ENCODE measurements around the gene OR6S1. TPM values are rescaled to one million over a fixed set of nuclear protein-coding genes. Genes with fewer than 3 reads are reported as not detected.

Gene OR6S1, protein sequence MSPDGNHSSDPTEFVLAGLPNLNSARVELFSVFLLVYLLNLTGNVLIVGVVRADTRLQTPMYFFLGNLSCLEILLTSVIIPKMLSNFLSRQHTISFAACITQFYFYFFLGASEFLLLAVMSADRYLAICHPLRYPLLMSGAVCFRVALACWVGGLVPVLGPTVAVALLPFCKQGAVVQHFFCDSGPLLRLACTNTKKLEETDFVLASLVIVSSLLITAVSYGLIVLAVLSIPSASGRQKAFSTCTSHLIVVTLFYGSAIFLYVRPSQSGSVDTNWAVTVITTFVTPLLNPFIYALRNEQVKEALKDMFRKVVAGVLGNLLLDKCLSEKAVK
- total RNA-seq, result not detected in 2 replicates

DNA sequence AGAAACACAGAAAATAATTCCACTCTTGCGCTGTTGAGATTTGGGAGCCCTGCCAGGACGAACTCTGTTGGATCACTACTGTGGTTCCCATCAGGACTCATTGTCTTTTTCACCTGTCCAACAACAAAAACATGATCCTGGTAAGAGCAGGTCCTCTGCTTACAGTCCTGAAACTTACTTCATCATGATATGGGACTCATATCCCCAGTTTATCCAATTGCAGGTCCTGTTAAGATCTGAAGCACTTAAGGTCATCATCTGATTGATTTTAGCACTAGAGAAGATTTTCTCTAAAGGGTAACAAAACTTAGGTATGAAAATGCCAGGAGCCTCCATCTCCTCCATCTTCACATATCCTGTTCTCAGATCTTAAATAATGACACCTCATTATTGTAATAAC is at the start of gene OR6S1:
OR6S1 (minus strand) TSS at position 101 of the 400 bp plus-strand sequence; CDS start at position 101, 0 bp downstream.
- no peak within 1 kb of the TSS for H3K4me3 ChIP-seq (ENCODE audit: low read depth, low read length)
- no peak for DNase-seq (ENCODE audit: low read depth)
- TF ChIP-seq, protein P1, sequence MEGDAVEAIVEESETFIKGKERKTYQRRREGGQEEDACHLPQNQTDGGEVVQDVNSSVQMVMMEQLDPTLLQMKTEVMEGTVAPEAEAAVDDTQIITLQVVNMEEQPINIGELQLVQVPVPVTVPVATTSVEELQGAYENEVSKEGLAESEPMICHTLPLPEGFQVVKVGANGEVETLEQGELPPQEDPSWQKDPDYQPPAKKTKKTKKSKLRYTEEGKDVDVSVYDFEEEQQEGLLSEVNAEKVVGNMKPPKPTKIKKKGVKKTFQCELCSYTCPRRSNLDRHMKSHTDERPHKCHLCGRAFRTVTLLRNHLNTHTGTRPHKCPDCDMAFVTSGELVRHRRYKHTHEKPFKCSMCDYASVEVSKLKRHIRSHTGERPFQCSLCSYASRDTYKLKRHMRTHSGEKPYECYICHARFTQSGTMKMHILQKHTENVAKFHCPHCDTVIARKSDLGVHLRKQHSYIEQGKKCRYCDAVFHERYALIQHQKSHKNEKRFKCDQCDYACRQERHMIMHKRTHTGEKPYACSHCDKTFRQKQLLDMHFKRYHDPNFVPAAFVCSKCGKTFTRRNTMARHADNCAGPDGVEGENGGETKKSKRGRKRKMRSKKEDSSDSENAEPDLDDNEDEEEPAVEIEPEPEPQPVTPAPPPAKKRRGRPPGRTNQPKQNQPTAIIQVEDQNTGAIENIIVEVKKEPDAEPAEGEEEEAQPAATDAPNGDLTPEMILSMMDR (IDR thresholded peaks at IDR 0.05; ENCODE audit: insufficient read depth, low read depth, low read length), result no peak

DNA sequence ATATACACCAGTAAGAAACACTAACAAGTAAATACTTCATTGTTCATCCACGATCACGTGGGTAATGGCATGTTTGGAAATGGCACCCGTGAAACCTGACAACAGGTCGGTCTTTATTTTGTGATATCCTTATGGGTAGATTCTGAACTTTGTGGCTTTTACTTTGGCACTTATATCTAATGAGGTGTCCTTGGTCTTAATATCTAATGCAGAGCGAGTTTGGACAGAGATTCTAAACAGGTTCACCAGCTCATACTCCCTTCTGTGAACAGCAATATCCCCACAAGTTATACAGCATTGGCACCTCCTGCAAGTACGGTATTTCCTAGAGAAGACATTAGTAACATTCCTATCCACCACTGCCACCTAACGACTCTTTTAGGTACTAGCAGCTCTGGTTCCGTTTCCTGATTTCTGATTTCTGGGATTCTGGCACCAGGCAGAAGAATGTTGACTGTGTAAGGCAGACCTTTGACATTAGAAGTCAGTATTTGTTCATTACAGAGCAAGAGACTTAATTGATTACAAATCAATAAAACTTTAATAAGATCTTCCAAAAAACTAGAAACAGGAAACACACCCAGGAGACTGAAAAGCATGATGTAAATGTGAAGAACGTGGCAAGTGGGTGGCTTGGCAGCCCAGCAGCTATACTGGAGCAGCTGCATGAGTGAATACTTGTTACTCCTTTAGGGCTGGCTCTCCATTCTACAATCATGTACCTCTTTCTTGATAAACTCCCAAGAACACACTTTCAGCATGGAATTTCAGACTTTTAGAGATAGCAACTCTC is 49.6 kb upstream of the OR6S1 start:
- TF ChIP-seq, protein P1 (IDR thresholded peaks at IDR 0.05; ENCODE audit: insufficient read depth, low read depth, low read length), result peak; percentile 89
- H3K4me3 ChIP-seq (ENCODE audit: low read depth, low read length), result no peak overlapping the region
- DNase-seq (ENCODE audit: low read depth), result peak; percentile 69

DNA sequence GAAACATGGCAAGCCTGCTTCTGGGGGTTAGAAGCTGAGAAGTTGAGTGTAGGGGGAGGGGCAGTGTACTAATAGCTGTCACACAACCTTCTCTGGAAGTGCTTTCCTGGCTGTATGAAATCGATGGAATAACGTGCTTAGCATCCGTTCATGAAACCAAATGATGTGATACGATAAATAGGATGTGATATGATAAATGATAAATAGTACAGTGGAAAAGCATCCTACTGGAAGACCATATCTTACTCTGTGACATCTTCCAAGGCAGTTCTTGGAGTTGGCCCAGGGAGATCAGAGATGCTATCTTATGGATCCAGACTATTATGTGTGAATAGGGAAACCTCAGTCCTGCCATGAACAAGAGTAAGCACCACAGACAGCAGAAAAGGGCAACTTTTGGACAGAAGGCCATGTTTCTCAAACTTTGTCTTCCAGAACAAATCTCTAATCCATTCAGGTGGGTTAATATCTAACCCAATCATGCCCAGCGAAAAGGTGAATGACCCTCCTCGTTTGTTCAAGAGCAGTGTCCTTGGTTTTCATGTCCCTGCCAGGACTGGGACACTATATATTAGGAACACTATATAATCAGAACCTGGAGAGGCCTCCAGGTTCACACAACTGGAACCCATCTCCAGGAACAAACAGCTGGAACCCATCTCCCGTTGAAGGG is 46.8 kb upstream of the OR6S1 start, which contains the start of gene ANG:
ANG (plus strand) TSS at position 598 of the 673 bp plus-strand sequence. CDS start 4,801 bp downstream, outside the sequence.
- DNase-seq (ENCODE audit: low read depth), result no peak
- TF ChIP-seq, protein P1 (IDR thresholded peaks at IDR 0.05; ENCODE audit: insufficient read depth, low read depth, low read length), result no peak
- no peak within 1 kb of the TSS for H3K4me3 ChIP-seq (ENCODE audit: low read depth, low read length)

DNA sequence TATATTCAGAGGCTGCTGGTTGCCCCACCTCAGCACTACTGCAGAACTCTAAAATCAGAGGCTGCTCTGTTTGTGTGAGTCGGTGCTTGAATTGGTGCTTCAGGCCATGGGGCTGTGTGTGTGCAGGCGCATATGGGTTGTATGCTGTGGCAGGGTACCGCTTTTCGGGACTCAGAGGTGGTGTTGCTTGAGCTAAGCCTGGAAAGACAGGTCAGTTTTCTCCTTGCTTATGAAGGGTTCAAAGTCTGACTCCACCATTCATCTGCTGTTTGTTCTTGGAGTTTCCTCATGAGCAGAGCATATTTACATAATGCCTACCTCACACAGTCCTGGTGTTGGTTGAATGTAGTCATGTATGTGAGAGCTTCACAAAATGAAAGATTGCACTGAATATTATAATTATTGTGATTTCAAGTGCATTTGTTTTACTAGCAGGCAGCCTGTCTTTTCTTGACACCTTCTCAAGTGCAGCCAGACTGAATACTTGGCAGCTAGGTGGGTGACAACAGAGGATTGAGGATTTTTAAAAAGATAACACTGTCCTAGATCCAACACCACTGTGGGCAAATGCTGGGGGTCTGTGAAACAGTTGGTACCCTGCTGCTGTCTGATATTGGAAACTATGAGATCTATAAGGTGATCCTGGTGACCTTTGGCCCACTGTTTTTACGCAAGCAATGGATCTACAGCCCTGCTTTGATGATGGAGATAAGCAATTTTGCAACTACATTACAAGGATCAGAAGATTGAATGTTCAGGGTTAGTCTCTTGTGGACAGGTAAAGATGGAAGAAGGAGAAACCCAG is 46.1 kb upstream of the OR6S1 start:
- TF ChIP-seq, protein P1 (IDR thresholded peaks at IDR 0.05; ENCODE audit: insufficient read depth, low read depth, low read length), result no peak
- no peak for DNase-seq (ENCODE audit: low read depth)
- no peak overlapping the region for H3K4me3 ChIP-seq (ENCODE audit: low read depth, low read length)

DNA sequence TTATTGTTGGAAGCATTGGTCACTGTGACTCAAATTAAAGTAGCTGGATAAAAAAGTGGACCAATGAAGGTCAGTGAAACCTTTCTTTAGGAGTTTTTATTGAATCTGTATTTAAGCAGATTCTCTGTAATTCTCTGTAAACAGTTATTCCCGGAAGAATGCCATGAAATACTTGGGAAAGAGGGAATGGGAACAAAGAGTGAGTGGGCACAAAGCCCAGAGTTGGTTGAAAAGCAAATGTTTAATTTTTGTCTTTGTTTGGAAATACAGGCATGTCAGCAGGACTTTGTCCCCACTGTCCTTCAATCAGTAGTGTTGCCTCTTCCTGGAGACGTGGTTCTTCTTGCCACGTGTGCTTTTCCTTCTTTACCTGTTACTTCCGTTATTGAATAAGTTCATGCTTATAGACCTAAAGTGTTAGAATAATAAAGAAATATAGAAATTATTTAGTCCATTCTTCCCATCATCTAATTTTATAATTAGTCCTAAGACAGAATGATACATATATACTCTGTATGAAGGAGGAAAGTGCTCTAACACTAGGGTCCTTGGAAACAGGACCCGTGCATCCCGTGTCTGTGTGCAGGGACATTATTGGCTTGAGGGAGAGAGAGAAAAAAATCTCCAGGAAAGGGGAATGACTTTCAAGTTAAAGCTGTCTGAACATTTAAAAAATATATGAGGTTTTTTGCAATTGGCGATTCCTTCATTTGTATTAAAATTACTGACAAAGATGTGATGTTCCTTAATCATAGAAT is 45.1 kb upstream of the OR6S1 start:
- TF ChIP-seq, protein P1 (IDR thresholded peaks at IDR 0.05; ENCODE audit: insufficient read depth, low read depth, low read length), result no peak
- no peak for DNase-seq (ENCODE audit: low read depth)
- H3K4me3 ChIP-seq (ENCODE audit: low read depth, low read length), result no peak overlapping the region

Data from fibroblast of villous mesenchyme (primary cell).